IMR-90 (cell line): Measurements from ENCODE around the gene DIP2A. TPM values are rescaled to one million over a fixed set of nuclear protein-coding genes. Genes with fewer than 3 reads are reported as not detected.
A peak's percentile ranks its signal among the peaks of the same experiment; 100 is the strongest.

Source experiments
- ATAC-seq: fragments of 200-7000 bp; cut with Tn5 transposase; 2 replicates; pipeline ENCODE4 v1.9.1; 2020; ENCODE audit warnings: low read depth, mild to moderate bottlenecking, moderate library complexity
- BruUV-seq: library from RNA; stranded (reverse); fragments of 400-500 nt; replicated peaks from 2 replicates; lab custom pipeline; 2021; lab: Mats Ljungman, UMichigan
- CTCF ChIA-PET: fragments of 300-600 bp; formaldehyde crosslinking; extraction: SDS; loops from one replicate; lab custom pipeline; 2021; ENCODE audit warnings: antibody characterized with exemption; lab: Yijun Ruan, JAX
- POLR2A ChIA-PET: fragments of 300-600 bp; sonication (Branson Sonifier 250); formaldehyde crosslinking; loops from one replicate; lab custom pipeline; 2022; ENCODE audit warnings: antibody characterized with exemption; ENCODE audit not compliant: unreplicated experiment; lab: Charles Lee
- DNase-seq: peaks from one replicate; pipeline ENCODE4 v3.0.0; 2013
- H2AFZ ChIP-seq: replicated peaks from 2 replicates; pipeline ENCODE3; 2013; ENCODE audit warnings: low read length, mild to moderate bottlenecking; ENCODE audit not compliant: poor library complexity
- H2AK5ac ChIP-seq: 2 replicates; pipeline ENCODE4 v1.6.1; 2013; ENCODE audit warnings: low read depth, low read length, inconsistent platforms
- H2AK9ac ChIP-seq: replicated peaks from 2 replicates; pipeline ENCODE3; 2013; ENCODE audit warnings: mild to moderate bottlenecking, low read depth, low read length, moderate library complexity; ENCODE audit not compliant: poor library complexity
- H2BK120ac ChIP-seq: 2 replicates; pipeline ENCODE4 v1.6.1; 2013; ENCODE audit warnings: low read depth, low read length, inconsistent platforms
- H2BK15ac ChIP-seq: 3 replicates; pipeline ENCODE4 v1.6.1; 2013; ENCODE audit warnings: low read depth, low read length, inconsistent platforms
- H2BK20ac ChIP-seq: 2 replicates; pipeline ENCODE4 v1.6.1; 2013; ENCODE audit warnings: low read depth, mild to moderate bottlenecking, inconsistent platforms, low read length, moderate library complexity
- H2BK5ac ChIP-seq: 2 replicates; pipeline ENCODE4 v1.6.1; 2013; ENCODE audit warnings: mild to moderate bottlenecking, low read depth, low read length, inconsistent platforms; ENCODE audit not compliant: poor library complexity, severe bottlenecking
- H3K14ac ChIP-seq: replicated peaks from 2 replicates; pipeline ENCODE4 v1.6.1; 2013; ENCODE audit warnings: low read depth, low read length, inconsistent platforms
- H3K18ac ChIP-seq: 2 replicates; pipeline ENCODE4 v1.6.1; 2013; ENCODE audit warnings: low read depth, low read length, control low read depth
- H3K23ac ChIP-seq: 2 replicates; pipeline ENCODE4 v1.6.1; 2013; ENCODE audit warnings: low read depth, low read length, inconsistent platforms
- H3K27ac ChIP-seq: 2 replicates; pipeline ENCODE4 v1.5.1; 2013; ENCODE audit warnings: mild to moderate bottlenecking, control low read depth, low read length; ENCODE audit not compliant: insufficient read depth
- H3K27me3 ChIP-seq: 2 replicates; pipeline ENCODE4 v1.6.1; 2013; ENCODE audit warnings: low read length; ENCODE audit not compliant: control insufficient read depth, insufficient read depth
- H3K36me3 ChIP-seq: 2 replicates; pipeline ENCODE4 v1.6.1; 2013; ENCODE audit warnings: low read length, mixed read lengths; ENCODE audit not compliant: control insufficient read depth, insufficient read depth
- H3K4ac ChIP-seq: 2 replicates; pipeline ENCODE4 v1.6.1; 2013; ENCODE audit warnings: low read depth, low read length, inconsistent platforms
- H3K4me1 ChIP-seq: 2 replicates; pipeline ENCODE4 v1.6.1; 2013; ENCODE audit warnings: low read length, mixed read lengths; ENCODE audit not compliant: control insufficient read depth, insufficient read depth
- H3K4me2 ChIP-seq: 2 replicates; pipeline ENCODE4 v1.6.1; 2013; ENCODE audit warnings: low read depth, mild to moderate bottlenecking, control low read depth, low read length, moderate library complexity
- H3K4me3 ChIP-seq: 2 replicates; pipeline ENCODE4 v1.5.1; 2013; ENCODE audit warnings: low read depth, mild to moderate bottlenecking, control low read depth, low read length, moderate library complexity; ENCODE audit not compliant: insufficient read depth
- H3K56ac ChIP-seq: 2 replicates; pipeline ENCODE4 v1.6.1; 2013; ENCODE audit warnings: low read length, inconsistent platforms; ENCODE audit not compliant: insufficient read depth; ENCODE audit errors: extremely low read depth
- H3K79me1 ChIP-seq, 2 experiments: 2 replicates each; pipeline ENCODE4 v1.6.1; 2013; ENCODE audit warnings: low read length in 2 of 2, inconsistent platforms in 1 of 2, low read depth in 1 of 2
- H3K9ac ChIP-seq: 2 replicates; pipeline ENCODE4 v1.6.1; 2013; ENCODE audit warnings: low read depth, low read length, control low read depth
- H3K9me1 ChIP-seq: 2 replicates; pipeline ENCODE4 v1.6.1; 2013; ENCODE audit warnings: low read length, inconsistent platforms; ENCODE audit not compliant: insufficient read depth
- H3K9me3 ChIP-seq: 2 replicates; pipeline ENCODE4 v1.6.1; 2013; ENCODE audit warnings: low read length; ENCODE audit not compliant: control insufficient read depth, insufficient read depth
- H4K20me1 ChIP-seq: 2 replicates; pipeline ENCODE4 v1.6.1; 2013; ENCODE audit warnings: low read length, inconsistent platforms; ENCODE audit not compliant: insufficient read depth
- H4K5ac ChIP-seq: 2 replicates; pipeline ENCODE4 v1.6.1; 2013; ENCODE audit warnings: mild to moderate bottlenecking, low read depth, low read length, control low read depth
- H4K8ac ChIP-seq, 2 experiments: 2 replicates each; pipeline ENCODE4 v1.6.1; 2013; ENCODE audit warnings: low read depth in 2 of 2, low read length in 2 of 2, control low read depth in 1 of 2, inconsistent platforms in 1 of 2
- H4K91ac ChIP-seq: 2 replicates; pipeline ENCODE4 v1.6.1; 2013; ENCODE audit warnings: low read depth, low read length, inconsistent platforms; ENCODE audit not compliant: insufficient read depth
- BHLHE40 ChIP-seq: fragments of 150-350 bp; IDR thresholded peaks from 2 replicates; pipeline ENCODE4 v1.6.1; 2016; ENCODE audit warnings: mild to moderate bottlenecking, low read depth, low read length
- CEBPB ChIP-seq: IDR thresholded peaks from 2 replicates; pipeline ENCODE4 v1.6.1; 2012; ENCODE audit warnings: low read depth, low read length, improper control_type of control experiment
- CHD1 ChIP-seq: IDR thresholded peaks from 2 replicates; pipeline ENCODE4 v1.6.1; 2012; ENCODE audit warnings: low read depth, low read length, improper control_type of control experiment
- FOS ChIP-seq: fragments of 150-350 bp; IDR thresholded peaks from 2 replicates; pipeline ENCODE4 v1.6.1; 2016; ENCODE audit warnings: low read depth, low read length
- MAFK ChIP-seq: IDR thresholded peaks from 2 replicates; pipeline ENCODE4 v1.6.1; 2012; ENCODE audit warnings: low read depth, low read length, improper control_type of control experiment
- MAZ ChIP-seq: IDR thresholded peaks from 2 replicates; pipeline ENCODE4 v1.6.1; 2012; ENCODE audit warnings: low read depth, mild to moderate bottlenecking, low read length, improper control_type of control experiment, moderate library complexity, borderline replicate concordance
- MXI1 ChIP-seq: IDR thresholded peaks from 2 replicates; pipeline ENCODE4 v1.6.1; 2012; ENCODE audit warnings: low read depth, mild to moderate bottlenecking, low read length, moderate library complexity, borderline replicate concordance
- POLR2A ChIP-seq: IDR thresholded peaks from 2 replicates; pipeline ENCODE4 v1.6.1; 2012; ENCODE audit warnings: mild to moderate bottlenecking, low read depth, low read length
- RAD21 ChIP-seq: IDR thresholded peaks from 2 replicates; pipeline ENCODE4 v1.6.1; 2012; ENCODE audit warnings: low read length, improper control_type of control experiment
- RCOR1 ChIP-seq: IDR thresholded peaks from 2 replicates; pipeline ENCODE4 v1.6.1; 2012; ENCODE audit warnings: mild to moderate bottlenecking, low read length, improper control_type of control experiment; ENCODE audit not compliant: insufficient replicate concordance
- RFX5 ChIP-seq: IDR thresholded peaks from 2 replicates; pipeline ENCODE4 v1.8.0; 2012; ENCODE audit warnings: low read depth, mild to moderate bottlenecking, low read length, moderate library complexity
- SMC3 ChIP-seq: fragments of 150-350 bp; IDR thresholded peaks from 2 replicates; pipeline ENCODE4 v1.6.1; 2016; ENCODE audit warnings: low read depth, mild to moderate bottlenecking, antibody characterized with exemption, low read length, moderate library complexity
- USF2 ChIP-seq: fragments of 150-350 bp; IDR thresholded peaks from 2 replicates; pipeline ENCODE4 v1.6.1; 2017; ENCODE audit warnings: mild to moderate bottlenecking, antibody characterized with exemption, low read length, low read depth
- WGBS, 2 experiments: methylation state at CpG; one replicate each; pipeline versions ENCODE4 v1.1.5 to v1.1.7; 2013; ENCODE audit warnings: missing lambda C conversion rate in 2 of 2; ENCODE audit not compliant: insufficient read length in 1 of 2; ENCODE audit errors: extremely low coverage in 2 of 2; 5-methylcytosine and 5-hydroxymethylcytosine counted together
- dilution Hi-C: fragments of 300-500 bp; cut with HindIII; formaldehyde crosslinking; loops from one replicate; pipeline ENCODE4 v1.14.3; 2018; ENCODE audit warnings: low sequenced_read_pairs; ENCODE audit not compliant: unreplicated experiment
- in situ Hi-C: fragments of 300-500 bp; cut with MboI; formaldehyde crosslinking; loops from 3 replicates; pipeline ENCODE4 v1.14.3; 2019; ENCODE audit warnings: low sequenced_read_pairs, inconsistent platforms, mixed read lengths
- intact Hi-C: fragments of 100-400 bp; cut with micrococcal nuclease; formaldehyde crosslinking; loops from 2 replicates; pipeline ENCODE4 v1.10.0; 2022
- polyA plus RNA-seq, 3 experiments: library from polyadenylated mRNA; depleted of rRNA; stranded (reverse); fragments of >200 nt; gene quantifications; 2 replicates each; pipeline ENCODE4 v1.2.3, GENCODE V29; 2012; ENCODE audit warnings: low replicate concordance in 1 of 3
- total RNA-seq: library from RNA; depleted of rRNA; stranded (reverse); fragments of >200 nt; gene quantifications from 2 replicates; pipeline ENCODE4 v1.2.3, GENCODE V29; 2012
- TF ChIP-seq, protein P1 (sequence below): fragments of 150-350 bp; IDR thresholded peaks from 2 replicates; pipeline ENCODE4 v1.6.1; 2016; ENCODE audit warnings: low read depth, mild to moderate bottlenecking, low read length, moderate library complexity, borderline replicate concordance

DIP2A gene
- total and polyA plus RNA-seq, 2 of the 4 experiments (the other 2 are of a cell fraction) = 17.9 to 24.3 TPM

DNA sequence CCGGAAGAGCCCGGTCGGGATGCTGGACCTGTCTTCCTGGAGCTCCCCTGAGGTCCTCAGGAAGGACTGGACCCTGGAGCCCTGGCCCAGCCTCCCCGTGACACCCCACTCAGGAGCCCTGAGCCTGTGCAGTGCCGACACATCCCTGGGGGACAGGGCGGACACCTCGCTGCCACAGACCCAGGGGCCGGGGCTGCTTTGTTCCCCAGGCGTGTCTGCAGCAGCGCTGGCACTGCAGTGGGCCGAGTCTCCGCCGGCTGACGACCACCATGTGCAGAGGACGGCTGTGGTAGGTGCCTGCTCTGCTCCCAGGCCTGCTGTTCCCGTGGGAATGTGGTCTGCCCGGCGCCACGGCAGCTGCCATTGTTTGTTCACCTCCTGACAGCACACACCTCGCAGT lies 42.1 kb upstream of the DIP2A start:
- Histone ChIP-seq H3K4ac (no peak overlapping the region), H3K4me3 (no peak overlapping the region), H3K27me3 (no peaks in the 10 kb centered on the region), H4K8ac (no peak overlapping the region), H3K36me3 (peaks cover 40% of the 10 kb centered on the region), H3K9me1 (no peaks in the 10 kb centered on the region), H2AK5ac (no peak overlapping the region), H2AFZ (no peak overlapping the region), H2BK5ac (no peak overlapping the region), H3K79me1 (no peaks in the 10 kb centered on the region), H3K9ac (no peak overlapping the region), H2BK120ac (no peak overlapping the region), H2BK20ac (no peak overlapping the region), H3K56ac (no peak overlapping the region), H3K4me2 (no peak overlapping the region), H4K91ac (no peak overlapping the region), H3K18ac (no peak overlapping the region), H3K4me1 (no peaks in the 10 kb centered on the region), H3K14ac (no peak overlapping the region), H3K27ac (no peak overlapping the region), H2BK15ac (no peak overlapping the region), H4K20me1 (no peaks in the 10 kb centered on the region), H2AK9ac (peak overlapping the region; percentile 13), H4K5ac (no peak overlapping the region), H3K9me3 (no peaks in the 10 kb centered on the region), H3K23ac (no peak overlapping the region)
- BruUV-seq = no TSS peak
- in situ Hi-C loops = no loop called here
- ChIA-PET CTCF (no interaction called here), POLR2A (no interaction called here)
- dilution Hi-C loops = no loop called here
- no peak for DNase-seq
- ATAC-seq = no peak
- TF ChIP-seq MAZ (no peak), USF2 (no peak), RCOR1 (no peak), CHD1 (no peak), RFX5 (no peak), SMC3 (no peak), RAD21 (no peak), CEBPB (no peak), BHLHE40 (no peak), POLR2A (no peak), MAFK (no peak), FOS (no peak), MXI1 (no peak)
- TF ChIP-seq, protein P1, sequence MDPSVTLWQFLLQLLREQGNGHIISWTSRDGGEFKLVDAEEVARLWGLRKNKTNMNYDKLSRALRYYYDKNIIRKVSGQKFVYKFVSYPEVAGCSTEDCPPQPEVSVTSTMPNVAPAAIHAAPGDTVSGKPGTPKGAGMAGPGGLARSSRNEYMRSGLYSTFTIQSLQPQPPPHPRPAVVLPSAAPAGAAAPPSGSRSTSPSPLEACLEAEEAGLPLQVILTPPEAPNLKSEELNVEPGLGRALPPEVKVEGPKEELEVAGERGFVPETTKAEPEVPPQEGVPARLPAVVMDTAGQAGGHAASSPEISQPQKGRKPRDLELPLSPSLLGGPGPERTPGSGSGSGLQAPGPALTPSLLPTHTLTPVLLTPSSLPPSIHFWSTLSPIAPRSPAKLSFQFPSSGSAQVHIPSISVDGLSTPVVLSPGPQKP = no peak
- WGBS, 2 experiments = 98% methylated on average over 8 of the region's 20 CpGs; no CpG with 5 or more reads in 1 of the 2 experiments
- intact Hi-C loops = no loop called here
